ENCODE results near the gene ETHE1.

The ETHE1 gene

GRCh38 chr19:43466793-43467192 is 60.2 kb downstream of the ETHE1 start:
- DNase-seq (ENCODE audit: low read depth), result no peak
- TF ChIP-seq MYC (IDR thresholded peaks at IDR 0.05; ENCODE audit: low read depth, low read length), result no peak
- no peak for TF ChIP-seq MAX (IDR thresholded peaks at IDR 0.05; ENCODE audit: low read depth, low read length)
- no peak for TF ChIP-seq CTCF (IDR thresholded peaks at IDR 0.05; ENCODE audit: low read depth, low read length)
- no peak for TF ChIP-seq POLR2A (IDR thresholded peaks at IDR 0.05; ENCODE audit: extremely low read depth, insufficient read length)
- no peak overlapping the region for H3K4me3 ChIP-seq (ENCODE audit: low read depth, low read length)

GRCh38 chr19:43465468-43466120 is 61.4 kb downstream of the ETHE1 start, which contains the start of gene LYPD3:
Gene LYPD3, minus strand, starts transcription at chr19:43465608. Its CDS starts 37 bp downstream, at chr19:43465571.
- DNase-seq (ENCODE audit: low read depth), result no peak
- TF ChIP-seq MYC (IDR thresholded peaks at IDR 0.05; ENCODE audit: low read depth, low read length) (no peak), MAX (IDR thresholded peaks at IDR 0.05; ENCODE audit: low read depth, low read length) (no peak), POLR2A (IDR thresholded peaks at IDR 0.05; ENCODE audit: extremely low read depth, insufficient read length) (no peak), CTCF (IDR thresholded peaks at IDR 0.05; ENCODE audit: low read depth, low read length) (no peak)
- no peak within 1 kb of the TSS for H3K4me3 ChIP-seq (ENCODE audit: low read depth, low read length)

GRCh38 chr19:43464134-43464775 is 62.7 kb downstream of the ETHE1 start:
- no peak overlapping the region for H3K4me3 ChIP-seq (ENCODE audit: low read depth, low read length)
- TF ChIP-seq MYC (IDR thresholded peaks at IDR 0.05; ENCODE audit: low read depth, low read length) (no peak), MAX (IDR thresholded peaks at IDR 0.05; ENCODE audit: low read depth, low read length) (no peak), POLR2A (IDR thresholded peaks at IDR 0.05; ENCODE audit: extremely low read depth, insufficient read length) (no peak), CTCF (IDR thresholded peaks at IDR 0.05; ENCODE audit: low read depth, low read length) (no peak)
- no peak for DNase-seq (ENCODE audit: low read depth)

- peak overlapping the region; percentile 49 for H3K4me3 ChIP-seq (ENCODE audit: low read depth, low read length)
- peak; percentile 86 for DNase-seq (ENCODE audit: low read depth)
- no peak for TF ChIP-seq MYC (IDR thresholded peaks at IDR 0.05; ENCODE audit: low read depth, low read length)
- TF ChIP-seq CTCF (IDR thresholded peaks at IDR 0.05; ENCODE audit: low read depth, low read length), result no peak
- TF ChIP-seq MAX (IDR thresholded peaks at IDR 0.05; ENCODE audit: low read depth, low read length), result no peak
- no peak for TF ChIP-seq POLR2A (IDR thresholded peaks at IDR 0.05; ENCODE audit: extremely low read depth, insufficient read length)
These were observed 63.4 kb downstream of the ETHE1 start for GRCh38 chr19:43463381-43464133.

DNA sequence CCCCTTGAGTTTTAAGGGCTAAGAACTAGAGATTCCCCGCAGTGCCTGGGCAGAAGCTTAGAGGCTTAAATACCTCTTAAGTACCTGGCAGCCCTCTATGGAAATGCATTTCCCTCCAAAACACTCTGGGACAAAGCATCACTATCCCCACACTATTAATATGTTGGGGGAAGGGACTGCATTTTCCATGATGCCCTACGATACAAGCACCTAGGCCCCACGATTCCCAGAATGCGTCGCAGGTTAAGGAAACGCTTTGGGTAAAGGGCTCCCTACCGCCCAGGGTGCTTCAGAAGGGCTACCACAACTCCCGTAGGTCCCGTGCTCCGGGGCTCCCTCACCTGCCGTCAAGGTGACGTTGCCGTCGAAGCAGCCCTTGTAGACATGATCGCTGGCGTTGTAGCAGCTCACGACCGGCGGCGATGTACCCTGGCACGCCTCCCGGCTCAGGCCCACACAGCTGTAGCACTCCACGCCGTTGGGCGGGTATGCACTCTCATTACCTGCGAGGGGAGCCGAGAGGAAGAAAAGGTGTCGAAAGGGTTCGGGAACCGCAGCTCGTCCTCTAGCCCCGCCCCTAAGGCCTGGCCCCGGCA is 64.1 kb downstream of the ETHE1 start:
- no peak for TF ChIP-seq MAX (IDR thresholded peaks at IDR 0.05; ENCODE audit: low read depth, low read length)
- no peak for TF ChIP-seq POLR2A (IDR thresholded peaks at IDR 0.05; ENCODE audit: extremely low read depth, insufficient read length)
- no peak for TF ChIP-seq MYC (IDR thresholded peaks at IDR 0.05; ENCODE audit: low read depth, low read length)
- no peak for TF ChIP-seq CTCF (IDR thresholded peaks at IDR 0.05; ENCODE audit: low read depth, low read length)
- H3K4me3 ChIP-seq (ENCODE audit: low read depth, low read length), result no peak overlapping the region
- no peak for DNase-seq (ENCODE audit: low read depth)

Measured in NB4 (cell line).